IMR-90 (cell line): Measurements from ENCODE around the gene ITGB2. TPM values are rescaled to one million over a fixed set of nuclear protein-coding genes. Genes with fewer than 3 reads are reported as not detected.

ENCODE experiments used
- ATAC-seq: fragments of 200-7000 bp; cut with Tn5 transposase; 2 replicates; pipeline ENCODE4 v1.9.1; 2020; ENCODE audit warnings: low read depth, mild to moderate bottlenecking, moderate library complexity
- BruUV-seq: library from RNA; stranded (reverse); fragments of 400-500 nt; replicated peaks from 2 replicates; lab custom pipeline; 2021; lab: Mats Ljungman, UMichigan
- CTCF ChIA-PET: fragments of 300-600 bp; formaldehyde crosslinking; extraction: SDS; loops from one replicate; lab custom pipeline; 2021; ENCODE audit warnings: antibody characterized with exemption; lab: Yijun Ruan, JAX
- POLR2A ChIA-PET: fragments of 300-600 bp; sonication (Branson Sonifier 250); formaldehyde crosslinking; loops from one replicate; lab custom pipeline; 2022; ENCODE audit warnings: antibody characterized with exemption; ENCODE audit not compliant: unreplicated experiment; lab: Charles Lee
- DNase-seq: peaks from one replicate; pipeline ENCODE4 v3.0.0; 2013
- H2AFZ ChIP-seq: replicated peaks from 2 replicates; pipeline ENCODE3; 2013; ENCODE audit warnings: low read length, mild to moderate bottlenecking; ENCODE audit not compliant: poor library complexity
- H2AK5ac ChIP-seq: 2 replicates; pipeline ENCODE4 v1.6.1; 2013; ENCODE audit warnings: low read depth, low read length, inconsistent platforms
- H2AK9ac ChIP-seq: replicated peaks from 2 replicates; pipeline ENCODE3; 2013; ENCODE audit warnings: mild to moderate bottlenecking, low read depth, low read length, moderate library complexity; ENCODE audit not compliant: poor library complexity
- H2BK120ac ChIP-seq: 2 replicates; pipeline ENCODE4 v1.6.1; 2013; ENCODE audit warnings: low read depth, low read length, inconsistent platforms
- H2BK15ac ChIP-seq: 3 replicates; pipeline ENCODE4 v1.6.1; 2013; ENCODE audit warnings: low read depth, low read length, inconsistent platforms
- H2BK20ac ChIP-seq: 2 replicates; pipeline ENCODE4 v1.6.1; 2013; ENCODE audit warnings: low read depth, mild to moderate bottlenecking, inconsistent platforms, low read length, moderate library complexity
- H2BK5ac ChIP-seq: 2 replicates; pipeline ENCODE4 v1.6.1; 2013; ENCODE audit warnings: mild to moderate bottlenecking, low read depth, low read length, inconsistent platforms; ENCODE audit not compliant: poor library complexity, severe bottlenecking
- H3K14ac ChIP-seq: replicated peaks from 2 replicates; pipeline ENCODE4 v1.6.1; 2013; ENCODE audit warnings: low read depth, low read length, inconsistent platforms
- H3K18ac ChIP-seq: 2 replicates; pipeline ENCODE4 v1.6.1; 2013; ENCODE audit warnings: low read depth, low read length, control low read depth
- H3K23ac ChIP-seq: 2 replicates; pipeline ENCODE4 v1.6.1; 2013; ENCODE audit warnings: low read depth, low read length, inconsistent platforms
- H3K27ac ChIP-seq: 2 replicates; pipeline ENCODE4 v1.5.1; 2013; ENCODE audit warnings: mild to moderate bottlenecking, control low read depth, low read length; ENCODE audit not compliant: insufficient read depth
- H3K27me3 ChIP-seq: 2 replicates; pipeline ENCODE4 v1.6.1; 2013; ENCODE audit warnings: low read length; ENCODE audit not compliant: control insufficient read depth, insufficient read depth
- H3K36me3 ChIP-seq: 2 replicates; pipeline ENCODE4 v1.6.1; 2013; ENCODE audit warnings: low read length, mixed read lengths; ENCODE audit not compliant: control insufficient read depth, insufficient read depth
- H3K4ac ChIP-seq: 2 replicates; pipeline ENCODE4 v1.6.1; 2013; ENCODE audit warnings: low read depth, low read length, inconsistent platforms
- H3K4me1 ChIP-seq: 2 replicates; pipeline ENCODE4 v1.6.1; 2013; ENCODE audit warnings: low read length, mixed read lengths; ENCODE audit not compliant: control insufficient read depth, insufficient read depth
- H3K4me2 ChIP-seq: 2 replicates; pipeline ENCODE4 v1.6.1; 2013; ENCODE audit warnings: low read depth, mild to moderate bottlenecking, control low read depth, low read length, moderate library complexity
- H3K4me3 ChIP-seq: 2 replicates; pipeline ENCODE4 v1.5.1; 2013; ENCODE audit warnings: low read depth, mild to moderate bottlenecking, control low read depth, low read length, moderate library complexity; ENCODE audit not compliant: insufficient read depth
- H3K56ac ChIP-seq: 2 replicates; pipeline ENCODE4 v1.6.1; 2013; ENCODE audit warnings: low read length, inconsistent platforms; ENCODE audit not compliant: insufficient read depth; ENCODE audit errors: extremely low read depth
- H3K79me1 ChIP-seq, 2 experiments: 2 replicates each; pipeline ENCODE4 v1.6.1; 2013; ENCODE audit warnings: low read length in 2 of 2, inconsistent platforms in 1 of 2, low read depth in 1 of 2
- H3K9ac ChIP-seq: 2 replicates; pipeline ENCODE4 v1.6.1; 2013; ENCODE audit warnings: low read depth, low read length, control low read depth
- H3K9me1 ChIP-seq: 2 replicates; pipeline ENCODE4 v1.6.1; 2013; ENCODE audit warnings: low read length, inconsistent platforms; ENCODE audit not compliant: insufficient read depth
- H3K9me3 ChIP-seq: 2 replicates; pipeline ENCODE4 v1.6.1; 2013; ENCODE audit warnings: low read length; ENCODE audit not compliant: control insufficient read depth, insufficient read depth
- H4K20me1 ChIP-seq: 2 replicates; pipeline ENCODE4 v1.6.1; 2013; ENCODE audit warnings: low read length, inconsistent platforms; ENCODE audit not compliant: insufficient read depth
- H4K5ac ChIP-seq: 2 replicates; pipeline ENCODE4 v1.6.1; 2013; ENCODE audit warnings: mild to moderate bottlenecking, low read depth, low read length, control low read depth
- H4K8ac ChIP-seq, 2 experiments: 2 replicates each; pipeline ENCODE4 v1.6.1; 2013; ENCODE audit warnings: low read depth in 2 of 2, low read length in 2 of 2, control low read depth in 1 of 2, inconsistent platforms in 1 of 2
- H4K91ac ChIP-seq: 2 replicates; pipeline ENCODE4 v1.6.1; 2013; ENCODE audit warnings: low read depth, low read length, inconsistent platforms; ENCODE audit not compliant: insufficient read depth
- BHLHE40 ChIP-seq: fragments of 150-350 bp; IDR thresholded peaks from 2 replicates; pipeline ENCODE4 v1.6.1; 2016; ENCODE audit warnings: mild to moderate bottlenecking, low read depth, low read length
- CEBPB ChIP-seq: IDR thresholded peaks from 2 replicates; pipeline ENCODE4 v1.6.1; 2012; ENCODE audit warnings: low read depth, low read length, improper control_type of control experiment
- CHD1 ChIP-seq: IDR thresholded peaks from 2 replicates; pipeline ENCODE4 v1.6.1; 2012; ENCODE audit warnings: low read depth, low read length, improper control_type of control experiment
- MAFK ChIP-seq: IDR thresholded peaks from 2 replicates; pipeline ENCODE4 v1.6.1; 2012; ENCODE audit warnings: low read depth, low read length, improper control_type of control experiment
- MAZ ChIP-seq: IDR thresholded peaks from 2 replicates; pipeline ENCODE4 v1.6.1; 2012; ENCODE audit warnings: low read depth, mild to moderate bottlenecking, low read length, improper control_type of control experiment, moderate library complexity, borderline replicate concordance
- MXI1 ChIP-seq: IDR thresholded peaks from 2 replicates; pipeline ENCODE4 v1.6.1; 2012; ENCODE audit warnings: low read depth, mild to moderate bottlenecking, low read length, moderate library complexity, borderline replicate concordance
- RAD21 ChIP-seq: IDR thresholded peaks from 2 replicates; pipeline ENCODE4 v1.6.1; 2012; ENCODE audit warnings: low read length, improper control_type of control experiment
- WGBS, 2 experiments: methylation state at CpG; one replicate each; pipeline versions ENCODE4 v1.1.5 to v1.1.7; 2013; ENCODE audit warnings: missing lambda C conversion rate in 2 of 2; ENCODE audit not compliant: insufficient read length in 1 of 2; ENCODE audit errors: extremely low coverage in 2 of 2; 5-methylcytosine and 5-hydroxymethylcytosine counted together
- dilution Hi-C: fragments of 300-500 bp; cut with HindIII; formaldehyde crosslinking; loops from one replicate; pipeline ENCODE4 v1.14.3; 2018; ENCODE audit warnings: low sequenced_read_pairs; ENCODE audit not compliant: unreplicated experiment
- in situ Hi-C: fragments of 300-500 bp; cut with MboI; formaldehyde crosslinking; loops from 3 replicates; pipeline ENCODE4 v1.14.3; 2019; ENCODE audit warnings: low sequenced_read_pairs, inconsistent platforms, mixed read lengths
- intact Hi-C: fragments of 100-400 bp; cut with micrococcal nuclease; formaldehyde crosslinking; loops from 2 replicates; pipeline ENCODE4 v1.10.0; 2022
- polyA plus RNA-seq, 3 experiments: library from polyadenylated mRNA; depleted of rRNA; stranded (reverse); fragments of >200 nt; gene quantifications; 2 replicates each; pipeline ENCODE4 v1.2.3, GENCODE V29; 2012; ENCODE audit warnings: low replicate concordance in 1 of 3
- total RNA-seq: library from RNA; depleted of rRNA; stranded (reverse); fragments of >200 nt; gene quantifications from 2 replicates; pipeline ENCODE4 v1.2.3, GENCODE V29; 2012
- TF ChIP-seq, protein P1 (sequence below): fragments of 150-350 bp; IDR thresholded peaks from 2 replicates; pipeline ENCODE4 v1.6.1; 2017; ENCODE audit warnings: mild to moderate bottlenecking, antibody characterized with exemption, low read length, low read depth

Gene ITGB2
- total and polyA plus RNA-seq, 2 of the 4 experiments (the other 2 are of a cell fraction): 0.14 TPM; not detected in 1

DNA sequence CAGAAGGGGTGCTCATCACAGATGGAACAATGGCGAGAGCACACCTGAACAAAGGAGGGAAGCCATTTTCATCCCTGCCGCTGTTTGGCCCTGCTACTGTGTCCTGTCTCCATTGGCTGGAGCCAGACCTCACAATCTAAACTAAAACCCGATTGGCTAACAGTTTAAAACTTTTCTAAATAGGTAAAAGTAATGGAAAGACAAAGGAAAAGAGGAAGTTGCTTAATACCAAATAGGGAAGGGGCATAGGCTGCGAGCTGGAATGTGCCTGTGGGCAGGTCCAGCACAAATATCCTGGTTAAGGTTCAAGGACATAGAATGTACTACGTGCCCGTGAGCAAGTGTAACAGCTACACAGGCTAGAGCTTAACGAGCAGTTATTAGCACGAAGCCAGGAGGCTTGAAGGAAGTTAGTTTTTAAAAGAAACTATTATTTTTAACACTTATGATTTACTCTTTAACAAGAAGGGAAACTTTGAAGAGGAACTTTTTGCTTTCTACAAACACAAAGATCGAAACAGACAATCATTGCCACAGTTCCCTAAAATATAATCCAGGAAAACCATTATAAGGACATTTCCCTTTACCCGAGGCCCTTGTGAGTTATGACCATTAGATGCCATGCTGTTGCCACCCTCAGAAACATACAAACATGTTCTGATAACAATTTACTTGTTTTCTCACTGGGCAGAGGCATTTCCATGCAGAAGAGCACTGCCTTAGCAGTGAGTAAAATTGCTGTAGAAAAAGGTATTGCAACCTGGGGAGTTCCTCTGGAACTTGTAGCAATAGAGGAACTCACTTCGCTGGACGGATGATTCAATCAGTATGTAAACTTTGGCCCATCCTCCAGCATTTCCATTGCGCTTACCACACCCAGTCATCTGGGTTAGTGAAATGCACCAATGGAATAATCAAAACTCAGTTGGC is 42.4 kb downstream of the ITGB2 start:
- no peak overlapping the region for H2BK20ac ChIP-seq
- 85% methylated on average over 3 of the region's 13 CpGs; no CpG with 5 or more reads in 1 of the 2 experiments for WGBS, 2 experiments
- CTCF ChIA-PET: no interaction called here
- dilution Hi-C loops: no loop called here
- no TSS peak for BruUV-seq
- TF ChIP-seq RAD21 (no peak), MAFK (no peak), MAZ (no peak), CHD1 (no peak), MXI1 (no peak), CEBPB (no peak), BHLHE40 (no peak)
- TF ChIP-seq, protein P1, sequence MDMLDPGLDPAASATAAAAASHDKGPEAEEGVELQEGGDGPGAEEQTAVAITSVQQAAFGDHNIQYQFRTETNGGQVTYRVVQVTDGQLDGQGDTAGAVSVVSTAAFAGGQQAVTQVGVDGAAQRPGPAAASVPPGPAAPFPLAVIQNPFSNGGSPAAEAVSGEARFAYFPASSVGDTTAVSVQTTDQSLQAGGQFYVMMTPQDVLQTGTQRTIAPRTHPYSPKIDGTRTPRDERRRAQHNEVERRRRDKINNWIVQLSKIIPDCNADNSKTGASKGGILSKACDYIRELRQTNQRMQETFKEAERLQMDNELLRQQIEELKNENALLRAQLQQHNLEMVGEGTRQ: no peak
- peak overlapping the region; percentile 10; the same call in 1 of the 2 replicates for H2AK5ac ChIP-seq
- no peak overlapping the region for H2BK120ac ChIP-seq
- no peaks in the 10 kb centered on the region for H3K27me3 ChIP-seq
- H3K9me1 ChIP-seq: peaks cover 14% of the 10 kb centered on the region
- no peak overlapping the region for H3K4me3 ChIP-seq
- H4K8ac ChIP-seq: no peak overlapping the region
- H3K4me2 ChIP-seq: no peak overlapping the region
- no peak overlapping the region for H4K5ac ChIP-seq
- in situ Hi-C loops: no loop called here
- H2AK9ac ChIP-seq: no peak overlapping the region
- H3K36me3 ChIP-seq: no peaks in the 10 kb centered on the region
- peaks cover 0 to 8% of the 10 kb centered on the region in 2 experiments; a peak in 1 of 4 replicates for H3K79me1 ChIP-seq
- no peak overlapping the region for H3K9ac ChIP-seq
- no peak overlapping the region for H2AFZ ChIP-seq
- no peak overlapping the region for H2BK15ac ChIP-seq
- H2BK5ac ChIP-seq: no peak overlapping the region
- no peak overlapping the region for H3K56ac ChIP-seq
- POLR2A ChIA-PET: no interaction called here
- no peak overlapping the region for H4K91ac ChIP-seq
- ATAC-seq (no peak), DNase-seq (peak; percentile 37)
- H3K18ac ChIP-seq: no peak overlapping the region
- H3K4ac ChIP-seq: no peak overlapping the region
- no peak overlapping the region for H3K27ac ChIP-seq
- peaks cover 9% of the 10 kb centered on the region for H3K4me1 ChIP-seq
- no peaks in the 10 kb centered on the region for H3K9me3 ChIP-seq
- peaks cover 3% of the 10 kb centered on the region; the same call in 1 of the 2 replicates for H4K20me1 ChIP-seq
- no peak overlapping the region for H3K14ac ChIP-seq
- H3K23ac ChIP-seq: no peak overlapping the region
- intact Hi-C loops: loop anchor here (10.0 kb wide), 1 partner anchor 256 kb away; no protein-coding TSS in a partner anchor
